ENCODE data around the gene PABPN1L. TPM values are rescaled to one million over a fixed set of nuclear protein-coding genes. Genes with fewer than 3 reads are reported as not detected.

Gene PABPN1L
- total and polyA plus RNA-seq, 2 of the 8 experiments (the other 6 are each of a cell fraction or from before 2014, with no cell fraction given): not detected

DNA sequence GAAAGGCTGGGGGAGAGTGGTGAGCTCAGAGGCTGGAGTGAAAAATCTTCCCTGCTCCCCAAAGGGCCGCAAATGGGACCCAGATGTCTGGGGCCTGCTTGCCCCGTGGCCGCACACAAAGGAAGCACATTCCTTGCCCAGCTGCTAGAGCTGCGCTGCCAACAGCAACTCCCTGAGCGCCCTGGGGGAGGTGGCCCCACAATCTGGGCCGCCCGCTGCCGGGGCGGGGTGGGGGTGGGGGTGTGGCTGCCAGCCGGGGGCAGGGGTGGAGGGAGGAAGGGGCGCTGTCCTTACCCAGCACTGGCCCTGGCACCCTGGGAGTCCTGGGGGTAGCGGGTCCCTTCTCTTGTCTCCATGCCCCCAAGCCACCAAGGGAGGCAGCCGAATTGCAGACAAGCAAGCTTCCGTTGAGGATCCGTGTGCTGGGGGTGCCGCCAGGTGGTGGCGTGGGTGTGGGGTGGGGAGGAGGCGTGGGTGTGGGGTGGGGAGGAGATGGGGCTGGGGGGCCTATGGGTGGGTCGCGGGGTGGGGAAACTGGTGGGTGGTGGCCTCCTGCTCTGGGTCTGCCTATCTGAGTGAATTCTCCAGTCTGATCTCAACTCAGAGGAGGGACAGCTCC lies 48.4 kb upstream of the PABPN1L start:
- 64% methylated on average over 9 of the region's 20 CpGs; no CpG with 5 or more reads in 1 of the 2 experiments for WGBS, 2 experiments (ENCODE audit: extremely low coverage in 1 of 2, insufficient coverage in 1 of 2, insufficient read length in 1 of 2, insufficient replicate concordance in 2 of 2, low coverage in 1 of 2, low lambda C conversion rate in 2 of 2, missing lambda C conversion rate in 1 of 2)
- POLR2A ChIA-PET (ENCODE audit: partially characterized antibody): interaction anchor here (1.3 kb wide), 1 partner anchor 9 kb away, joined by 4 read pairs; no protein-coding TSS in a partner anchor

More for the DNA sequence above, 48.4 kb upstream of the PABPN1L start:
- Histone ChIP-seq H2BK15ac (ENCODE audit: low read length) (peak overlapping the region; percentile 46; the same call in 1 of the 2 replicates), H3K79me2 (ENCODE audit: control insufficient read depth in 1 of 2, insufficient read depth in 2 of 2, low read length in 2 of 2) (no peaks in the 10 kb centered on the region), H3K18ac (ENCODE audit: extremely low read depth, low read length) (0 out of 2 replicates have a peak overlapping the region, but pooled peaks have one; percentile 72), H2AFZ (ENCODE audit: low read length) (no peak overlapping the region), H3K4me2 (ENCODE audit: insufficient read depth in 1 of 2, low read depth in 2 of 2, low read length in 2 of 2) (no peak overlapping the region), H4K91ac (replicated peaks; ENCODE audit: insufficient read length, low read length) (no peak overlapping the region), H4K5ac (ENCODE audit: insufficient read length, low read depth, low read length) (no peak overlapping the region), H3K9ac (replicated peaks in 1 of 4; ENCODE audit: extremely low read depth in 1 of 4, low read depth in 3 of 4, low read length in 3 of 4) (no peak overlapping the region), H2BK12ac (ENCODE audit: low read depth, low read length) (0 out of 2 replicates have a peak overlapping the region, but pooled peaks have one; percentile 50), H3K4ac (replicated peaks; ENCODE audit: insufficient read length, low read depth, low read length) (no peak overlapping the region), H3K27me3 (replicated peaks in 1 of 4; ENCODE audit: control insufficient read depth in 3 of 4, extremely low read depth in 1 of 4, insufficient read depth in 3 of 4, low read length in 3 of 4) (no peaks in the 10 kb centered on the region), H2AK5ac (ENCODE audit: low read depth, low read length) (no peak overlapping the region), H2BK120ac (replicated peaks; ENCODE audit: low read depth, low read length) (no peak overlapping the region), H3K4me1 (replicated peaks in 1 of 4; ENCODE audit: control insufficient read depth in 3 of 4, insufficient read depth in 4 of 4, low read length in 3 of 4) (peaks cover 0 to 6% (median 3%) of the 10 kb centered on the region in 4 experiments; a peak in 4 of 7 replicates), H3K14ac (ENCODE audit: insufficient read length) (no peak overlapping the region), H3K9me3 (ENCODE audit: insufficient read depth in 2 of 2, low read depth in 1 of 2, low read length in 1 of 2) (no peaks in the 10 kb centered on the region; a peak in 1 of 4 replicates), H3K23me2 (ENCODE audit: low read depth, low read length) (no peaks in the 10 kb centered on the region; the same call in 1 of the 2 replicates), H3K56ac (replicated peaks; ENCODE audit: insufficient read length, low read depth, low read length) (no peak overlapping the region), H3K36me3 (ENCODE audit: control insufficient read depth in 2 of 4, insufficient read depth in 4 of 4, low read length in 3 of 4) (no peaks in the 10 kb centered on the region), H2BK5ac (ENCODE audit: low read depth, low read length) (no peak overlapping the region), H4K20me1 (replicated peaks in 1 of 2; ENCODE audit: control insufficient read depth in 1 of 2, insufficient read depth in 2 of 2, low read length in 2 of 2) (peaks cover 0 to 9% of the 10 kb centered on the region in 2 experiments), H3K4me3 (ENCODE audit: extremely low read depth in 1 of 4, insufficient read depth in 2 of 4, low read depth in 3 of 4, low read length in 4 of 4) (no peak overlapping the region), H3K27ac (ENCODE audit: low read depth, low read length) (no peak overlapping the region), H3K23ac (ENCODE audit: insufficient read length) (no peak overlapping the region), H3K79me1 (ENCODE audit: low read depth, low read length) (no peaks in the 10 kb centered on the region; the same call in none of the 2 replicates), H2BK20ac (ENCODE audit: low read length) (no peak overlapping the region), H4K8ac (ENCODE audit: extremely low read depth, insufficient read depth, low read length) (no peak overlapping the region)
- FAIRE-seq (no peak), DNase-seq (ENCODE audit: low read depth in 1 of 2, low spot score in 2 of 2) (no peak)
- TF ChIP-seq SP2 (IDR thresholded peaks at IDR 0.05; ENCODE audit: low read length): no peak
- no peak for TF ChIP-seq CHD2 (IDR thresholded peaks at IDR 0.05; ENCODE audit: low read length)
- no peak for TF ChIP-seq YY1 (IDR thresholded peaks at IDR 0.05; ENCODE audit: low read depth, low read length)
- no peak for TF ChIP-seq NRF1 (IDR thresholded peaks at IDR 0.05; ENCODE audit: low read depth, low read length)
- TF ChIP-seq SAP30 (IDR thresholded peaks at IDR 0.05; ENCODE audit: insufficient read depth, insufficient replicate concordance, low read length): no peak
- TF ChIP-seq POLR2AphosphoS5 (IDR thresholded peaks at IDR 0.05; ENCODE audit: low read depth, low read length): no peak
- peak; percentile 40; the same call in 1 of the 2 replicates for TF ChIP-seq TEAD4 (IDR thresholded peaks at IDR 0.05; ENCODE audit: low read depth, low read length)
- CTCF ChIA-PET (ENCODE audit: partially characterized antibody): interaction anchor here (1.1 kb wide), 1 partner anchor 99 kb away, joined by 3 read pairs; no protein-coding TSS in a partner anchor

Measured in H1 (cell line).